BE2C (cell line): ENCODE measurements around the gene PIK3IP1.

ENCODE experiments used
- DNase-seq: peaks from one replicate; pipeline ENCODE4 v3.0.0-alpha.2; 2020
- H3K27me3 ChIP-seq: fragments of 250-450 bp; sonication (Bioruptor Pico); 2 replicates; pipeline ENCODE4 v1.5.1; 2020; ENCODE audit warnings: mild to moderate bottlenecking
- H3K36me3 ChIP-seq: fragments of 250-450 bp; sonication (Bioruptor Pico); 2 replicates; pipeline ENCODE4 v1.5.1; 2020; ENCODE audit warnings: mild to moderate bottlenecking
- H3K4me1 ChIP-seq: fragments of 250-450 bp; sonication (Bioruptor Pico); 2 replicates; pipeline ENCODE4 v1.5.1; 2020
- H3K4me3 ChIP-seq: 2 replicates; pipeline ENCODE4 v1.5.1; 2011; ENCODE audit warnings: low read depth, low read length
- H3K9me3 ChIP-seq: fragments of 250-450 bp; sonication (Bioruptor Pico); 2 replicates; pipeline ENCODE4 v1.5.1; 2020
- CTCF ChIP-seq: IDR thresholded peaks from 2 replicates; pipeline ENCODE4 v1.5.1; 2012; ENCODE audit warnings: mild to moderate bottlenecking, low read depth, low read length

PIK3IP1 gene

DNA sequence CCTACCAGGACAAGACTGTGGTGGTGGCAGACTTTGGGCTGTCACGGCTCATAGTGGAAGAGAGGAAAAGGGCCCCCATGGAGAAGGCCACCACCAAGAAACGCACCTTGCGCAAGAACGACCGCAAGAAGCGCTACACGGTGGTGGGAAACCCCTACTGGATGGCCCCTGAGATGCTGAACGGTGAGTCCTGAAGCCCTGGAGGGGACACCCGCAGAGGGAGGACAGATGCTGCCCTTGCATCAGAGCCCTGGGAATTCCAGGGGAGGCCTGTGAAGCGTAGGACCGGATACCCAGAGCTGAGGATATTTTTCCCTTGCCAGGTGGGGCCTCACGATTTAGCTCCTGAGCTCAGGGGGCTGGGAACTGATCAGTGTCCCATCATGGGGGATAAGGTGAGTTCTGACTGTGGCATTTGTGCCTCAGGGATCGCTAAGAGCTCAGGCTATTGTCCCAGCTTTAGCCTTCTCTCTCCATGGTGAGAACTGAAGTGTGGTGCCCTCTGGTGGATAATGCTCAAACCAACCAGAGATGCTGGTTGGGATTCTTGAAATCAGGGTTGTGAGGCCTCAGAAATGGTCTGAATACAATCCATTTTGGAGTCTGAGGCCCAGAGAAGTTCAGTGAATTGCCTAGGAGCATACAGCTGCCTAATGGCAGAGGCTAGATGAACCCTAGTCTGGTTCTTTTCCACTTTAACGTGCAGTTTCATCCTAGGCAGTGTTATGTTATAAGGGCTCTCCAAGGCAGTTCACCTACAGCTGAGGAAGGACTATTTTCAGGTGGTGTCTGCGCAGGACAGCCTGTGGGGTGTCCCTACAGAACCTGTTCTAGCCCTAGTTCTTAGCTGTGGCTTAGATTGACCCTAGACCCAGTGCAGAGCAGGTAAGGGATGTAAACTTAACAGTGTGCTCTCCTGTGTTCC, 19.5 kb downstream of the PIK3IP1 start:
- H3K36me3 ChIP-seq = no peaks in the 10 kb centered on the region; the same call in 1 of the 2 replicates
- H3K9me3 ChIP-seq = no peaks in the 10 kb centered on the region
- peak; percentile 94 for TF ChIP-seq CTCF
- H3K4me1 ChIP-seq = no peaks in the 10 kb centered on the region
- peak; percentile 71 for DNase-seq
- no peaks in the 10 kb centered on the region for H3K27me3 ChIP-seq
- no peak overlapping the region for H3K4me3 ChIP-seq

DNA sequence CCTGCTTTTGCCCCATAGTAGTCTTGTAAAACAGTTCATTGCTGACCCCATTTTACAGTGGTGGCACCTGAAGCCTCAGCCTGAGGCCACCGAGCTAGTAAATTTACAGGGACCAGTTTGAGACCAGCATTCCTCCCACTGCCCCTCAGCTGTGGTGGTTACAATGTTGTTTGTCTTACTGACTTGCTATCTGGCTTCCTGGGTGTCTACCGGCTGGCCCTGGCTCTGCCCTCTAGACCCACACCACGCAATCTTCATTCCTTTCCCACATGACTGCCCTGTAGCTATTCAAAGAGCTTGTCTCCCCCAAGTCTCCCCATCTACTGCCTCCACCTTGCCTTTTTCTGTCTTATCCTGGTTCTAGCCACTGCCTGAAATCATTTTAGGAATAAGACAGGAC, 20.8 kb downstream of the PIK3IP1 start:
- no peak overlapping the region for H3K4me3 ChIP-seq
- no peaks in the 10 kb centered on the region for H3K9me3 ChIP-seq
- H3K27me3 ChIP-seq = no peaks in the 10 kb centered on the region
- no peaks in the 10 kb centered on the region; the same call in 1 of the 2 replicates for H3K36me3 ChIP-seq
- H3K4me1 ChIP-seq = no peaks in the 10 kb centered on the region
- no peak for TF ChIP-seq CTCF
- no peak for DNase-seq

- H3K27me3 ChIP-seq = no peaks in the 10 kb centered on the region
- no peaks in the 10 kb centered on the region for H3K4me1 ChIP-seq
- TF ChIP-seq CTCF = no peak
- H3K4me3 ChIP-seq = no peak overlapping the region
- DNase-seq = no peak
- H3K9me3 ChIP-seq = no peaks in the 10 kb centered on the region
- no peaks in the 10 kb centered on the region; the same call in 1 of the 2 replicates for H3K36me3 ChIP-seq
These were observed 21.3 kb downstream of the PIK3IP1 start for GRCh38 chr22:31271026-31271425.

- Histone ChIP-seq H3K9me3 (no peaks in the 10 kb centered on the region), H3K36me3 (no peaks in the 10 kb centered on the region; the same call in 1 of the 2 replicates), H3K27me3 (no peaks in the 10 kb centered on the region), H3K4me3 (no peak overlapping the region), H3K4me1 (no peaks in the 10 kb centered on the region)
- no peak for DNase-seq
- no peak for TF ChIP-seq CTCF
These were observed 22.3 kb downstream of the PIK3IP1 start for GRCh38 chr22:31269892-31270579.

DNA sequence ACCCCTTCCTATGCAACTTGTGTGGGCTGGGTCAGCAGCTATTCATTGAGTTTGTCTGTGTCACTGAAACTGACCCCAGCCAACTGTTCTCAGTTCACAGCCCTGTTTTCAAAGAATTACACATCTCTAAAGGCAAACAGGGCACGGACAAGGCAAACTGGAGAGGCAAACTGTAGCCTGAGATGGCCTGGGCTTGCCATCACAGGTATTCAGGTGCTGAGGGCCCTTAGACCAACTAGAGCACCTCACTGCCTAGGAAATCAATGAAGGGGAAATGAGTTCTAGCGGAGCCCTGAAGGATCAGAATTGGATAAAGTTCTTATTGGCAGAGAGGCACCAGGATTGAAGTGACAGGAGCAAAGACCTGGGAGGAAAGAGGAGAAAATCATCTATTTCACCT, 24.0 kb downstream of the PIK3IP1 start:
- no peaks in the 10 kb centered on the region for H3K36me3 ChIP-seq
- no peak for DNase-seq
- no peaks in the 10 kb centered on the region for H3K27me3 ChIP-seq
- H3K4me1 ChIP-seq = no peaks in the 10 kb centered on the region
- H3K4me3 ChIP-seq = no peak overlapping the region
- H3K9me3 ChIP-seq = no peaks in the 10 kb centered on the region
- no peak for TF ChIP-seq CTCF
